ENCODE results near the gene LIMS1.
"Not testable (repeated sequence)": the region's sequence is repeated elsewhere in the genome, so short reads cannot be mapped to it uniquely, and the experiment has no call there.

Gene LIMS1

GRCh38 chr2:108553209-108553919 is 19.1 kb downstream of the LIMS1 start:
- no peak for DNase-seq

- no peak for DNase-seq
Measured at GRCh38 chr2:108554528-108554927, 20.3 kb downstream of the LIMS1 start.

GRCh38 chr2:108555572-108555971 is 21.3 kb downstream of the LIMS1 start:
- DNase-seq = no peak

GRCh38 chr2:108556581-108556980 is 22.3 kb downstream of the LIMS1 start:
- not testable (repeated sequence) for DNase-seq

- no peak for DNase-seq
Measured at GRCh38 chr2:108560241-108560811, 26.1 kb downstream of the LIMS1 start.

- no peak for DNase-seq
Measured at GRCh38 chr2:108560895-108561530, 26.7 kb downstream of the LIMS1 start.

GRCh38 chr2:108562274-108562673 is 28.0 kb downstream of the LIMS1 start:
- DNase-seq = no peak

GRCh38 chr2:108564510-108564909 is 30.2 kb downstream of the LIMS1 start:
- no peak for DNase-seq

- DNase-seq = no peak
Measured at GRCh38 chr2:108565778-108566375, 31.6 kb downstream of the LIMS1 start.

- DNase-seq = no peak
Measured at GRCh38 chr2:108570416-108570815, 36.1 kb downstream of the LIMS1 start.

GRCh38 chr2:108571286-108571685 is 37.0 kb downstream of the LIMS1 start:
- no peak for DNase-seq

GRCh38 chr2:108573061-108573460 is 38.8 kb downstream of the LIMS1 start:
- no peak for DNase-seq

GRCh38 chr2:108574332-108574731 is 40.1 kb downstream of the LIMS1 start:
- DNase-seq = no peak

GRCh38 chr2:108575132-108575966 is 41.1 kb downstream of the LIMS1 start:
- no peak for DNase-seq

- DNase-seq = no peak
Measured at GRCh38 chr2:108577099-108577498, 42.8 kb downstream of the LIMS1 start.

- DNase-seq = no peak
Measured at GRCh38 chr2:108579623-108580022, 45.4 kb downstream of the LIMS1 start.

GRCh38 chr2:108580050-108580449 is 45.8 kb downstream of the LIMS1 start:
- no peak for DNase-seq

GRCh38 chr2:108583903-108584520 is 49.7 kb downstream of the LIMS1 start:
- peak; percentile 30 for DNase-seq

GRCh38 chr2:108585436-108585835 is 51.2 kb downstream of the LIMS1 start:
- no peak for DNase-seq

- no peak for DNase-seq
Measured at GRCh38 chr2:108586116-108586515, 51.8 kb downstream of the LIMS1 start.

- no peak for DNase-seq
Measured at GRCh38 chr2:108586631-108587030, 52.4 kb downstream of the LIMS1 start.

GRCh38 chr2:108587621-108588020 is 53.4 kb downstream of the LIMS1 start:
- no peak for DNase-seq
